Measurements from ENCODE around the gene ZNF121. TPM values are rescaled to one million over a fixed set of nuclear protein-coding genes. Genes with fewer than 3 reads are reported as not detected.
"Not testable (repeated sequence)": the region's sequence is repeated elsewhere in the genome, so short reads cannot be mapped to it uniquely, and the experiment has no call there.

The ZNF121 gene
- total RNA-seq, 1 donor from 2014 or later: 25.1 TPM

DNA sequence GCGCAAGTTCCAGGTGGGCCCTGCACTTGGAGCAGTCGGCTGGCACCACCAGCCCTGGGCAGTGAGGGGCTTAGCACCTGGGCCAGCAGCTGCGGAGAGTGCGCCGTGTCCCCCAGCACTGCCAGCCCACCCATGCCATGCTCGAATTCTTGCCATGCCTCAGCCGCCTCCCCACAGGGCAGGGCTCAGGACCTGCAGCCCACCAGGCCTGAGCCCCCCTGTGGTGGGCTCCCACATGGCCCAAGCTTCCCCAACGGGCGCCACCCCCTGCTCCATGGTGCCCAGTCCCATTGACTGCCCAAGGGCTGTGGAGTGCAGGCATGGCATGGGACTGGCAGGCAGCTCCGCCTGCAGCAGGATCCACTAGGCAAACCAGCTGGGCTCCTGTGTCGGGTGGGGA lies 36.4 kb downstream of the ZNF121 start:
- TF ChIP-seq, protein P1, sequence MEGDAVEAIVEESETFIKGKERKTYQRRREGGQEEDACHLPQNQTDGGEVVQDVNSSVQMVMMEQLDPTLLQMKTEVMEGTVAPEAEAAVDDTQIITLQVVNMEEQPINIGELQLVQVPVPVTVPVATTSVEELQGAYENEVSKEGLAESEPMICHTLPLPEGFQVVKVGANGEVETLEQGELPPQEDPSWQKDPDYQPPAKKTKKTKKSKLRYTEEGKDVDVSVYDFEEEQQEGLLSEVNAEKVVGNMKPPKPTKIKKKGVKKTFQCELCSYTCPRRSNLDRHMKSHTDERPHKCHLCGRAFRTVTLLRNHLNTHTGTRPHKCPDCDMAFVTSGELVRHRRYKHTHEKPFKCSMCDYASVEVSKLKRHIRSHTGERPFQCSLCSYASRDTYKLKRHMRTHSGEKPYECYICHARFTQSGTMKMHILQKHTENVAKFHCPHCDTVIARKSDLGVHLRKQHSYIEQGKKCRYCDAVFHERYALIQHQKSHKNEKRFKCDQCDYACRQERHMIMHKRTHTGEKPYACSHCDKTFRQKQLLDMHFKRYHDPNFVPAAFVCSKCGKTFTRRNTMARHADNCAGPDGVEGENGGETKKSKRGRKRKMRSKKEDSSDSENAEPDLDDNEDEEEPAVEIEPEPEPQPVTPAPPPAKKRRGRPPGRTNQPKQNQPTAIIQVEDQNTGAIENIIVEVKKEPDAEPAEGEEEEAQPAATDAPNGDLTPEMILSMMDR (IDR thresholded peaks at IDR 0.05): no peak
- DNase-seq: no peak
- Histone ChIP-seq H3K4me1 (no peaks in the 10 kb centered on the region), H3K9me3 (no peaks in the 10 kb centered on the region), H3K27me3 (no peaks in the 10 kb centered on the region), H3K27ac (no peak overlapping the region), H3K4me3 (no peak overlapping the region), H3K36me3 (no peaks in the 10 kb centered on the region)
- intact Hi-C loops (cut with DNase I): no loop called here
- ATAC-seq: no peak

DNA sequence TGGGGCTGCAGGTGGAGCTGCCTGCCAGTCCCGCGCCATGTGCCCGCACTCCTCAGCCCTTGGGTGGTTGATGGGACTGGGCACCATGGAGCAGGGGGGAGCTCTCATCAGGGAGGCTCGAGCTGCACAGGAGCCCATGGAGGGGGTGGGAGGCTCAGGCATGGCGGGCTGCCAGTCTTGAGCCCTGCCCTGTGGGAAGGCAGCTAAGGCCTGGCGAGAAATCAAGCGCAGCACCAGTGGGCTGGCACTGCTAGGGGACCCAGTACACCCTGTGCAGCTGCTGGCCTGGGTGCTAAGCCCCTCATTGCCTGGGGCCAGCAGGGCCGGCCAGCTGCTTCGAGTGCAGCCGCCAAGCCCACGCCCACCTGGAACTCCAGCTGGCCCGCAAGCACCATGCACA lies 43.0 kb downstream of the ZNF121 start:
- H3K36me3 ChIP-seq; intact Hi-C loops (cut with DNase I); DNase-seq; H3K9me3 ChIP-seq; ATAC-seq; H3K4me1 ChIP-seq; H3K4me3 ChIP-seq; H3K27ac ChIP-seq; H3K27me3 ChIP-seq: not testable (repeated sequence)

DNA sequence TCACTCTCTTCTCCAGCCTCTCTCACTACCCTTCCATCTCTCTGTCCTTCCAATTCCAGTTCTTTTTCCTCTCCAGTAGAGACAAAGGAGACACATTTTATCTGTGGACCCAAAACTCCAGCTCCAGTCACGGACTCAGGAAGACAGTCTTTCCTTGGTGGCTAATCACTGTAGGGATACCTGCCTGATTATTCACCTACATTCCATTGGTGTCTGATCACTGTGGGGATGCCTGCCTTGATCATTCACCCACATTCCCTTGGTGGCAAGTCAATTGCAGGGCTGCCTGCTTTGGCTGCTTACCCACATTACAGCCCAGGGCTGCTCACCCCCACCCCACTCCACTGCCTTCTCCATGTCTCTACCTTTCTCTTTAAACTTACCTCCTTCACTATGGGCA lies 44.4 kb downstream of the ZNF121 start:
- intact Hi-C loops (cut with DNase I); DNase-seq; H3K27me3 ChIP-seq; H3K4me1 ChIP-seq; H3K4me3 ChIP-seq; ATAC-seq; H3K9me3 ChIP-seq; H3K27ac ChIP-seq: not testable (repeated sequence)
- H3K36me3 ChIP-seq: peaks cover 13% of the 10 kb centered on the region

DNA sequence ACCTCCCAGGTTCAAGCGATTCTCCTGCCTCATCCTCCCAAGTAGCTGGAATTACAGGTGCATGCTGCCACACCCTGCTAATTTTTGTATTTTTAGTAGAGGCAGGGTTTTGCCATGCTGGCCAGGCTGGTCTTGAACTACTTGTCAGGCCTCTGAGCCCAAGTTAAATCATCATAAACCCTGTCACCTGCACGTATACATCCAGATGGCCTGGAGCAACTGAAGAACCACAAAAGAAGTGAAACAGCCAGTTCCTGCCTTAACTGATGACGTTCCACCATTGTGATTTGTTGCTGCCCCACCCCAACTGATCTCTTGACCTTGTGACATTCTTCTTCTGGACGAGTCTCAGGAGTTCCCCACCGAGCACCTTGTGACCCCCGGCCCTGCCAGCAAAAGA lies 45.1 kb downstream of the ZNF121 start:
- H3K9me3 ChIP-seq; intact Hi-C loops (cut with DNase I); H3K27me3 ChIP-seq; ATAC-seq; DNase-seq; H3K4me1 ChIP-seq: not testable (repeated sequence)
- peaks cover 20% of the 10 kb centered on the region for H3K36me3 ChIP-seq
- peak overlapping the region; percentile 78 for H3K4me3 ChIP-seq
- peak overlapping the region; percentile 98 for H3K27ac ChIP-seq

DNA sequence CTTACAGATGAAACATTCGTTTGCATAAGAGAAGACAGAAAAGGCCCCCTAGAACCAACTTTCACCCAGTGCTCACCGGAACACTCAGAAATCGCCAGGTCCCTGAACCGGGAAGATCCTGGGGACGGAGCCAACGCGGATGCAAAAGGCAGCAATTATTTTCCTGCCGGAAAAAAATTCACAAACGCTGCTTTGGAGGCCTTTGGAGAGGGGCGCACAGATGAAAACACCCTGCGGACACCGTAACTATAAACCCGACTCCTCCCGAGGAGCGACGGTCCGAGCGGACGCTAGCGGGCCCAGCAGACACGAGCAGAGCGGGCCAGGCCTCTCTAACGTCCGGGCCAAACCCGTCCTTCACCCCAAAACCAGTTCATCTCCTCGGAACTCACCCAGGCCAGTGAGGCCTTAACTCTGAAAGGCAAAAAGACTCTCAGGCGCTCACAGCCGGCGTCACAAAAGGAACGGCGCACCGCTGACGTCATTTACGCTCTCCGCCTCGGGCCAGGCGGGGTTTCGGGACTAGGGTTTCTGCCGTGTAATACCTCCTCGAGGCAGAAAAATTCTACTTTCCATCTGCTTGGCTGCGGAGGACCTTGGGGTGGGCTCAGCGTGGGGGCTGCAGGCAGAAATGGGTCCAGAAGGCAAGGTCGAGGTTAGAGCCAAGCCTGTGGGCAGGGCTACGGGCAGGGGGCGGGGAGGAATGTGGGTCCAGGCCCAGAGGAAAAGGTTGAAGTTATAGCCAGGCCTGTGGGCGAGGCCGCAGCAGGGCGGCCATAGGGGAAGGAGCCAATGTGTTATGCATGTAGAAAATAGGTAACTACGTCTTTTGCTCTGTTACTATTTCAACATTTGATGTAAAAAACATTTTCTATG lies 45.9 kb downstream of the ZNF121 start, which contains the start of gene ZNF426:
Gene ZNF426 (minus strand): TSS at position 463 of the 876 bp plus-strand sequence. CDS start 2,413 bp downstream, outside the sequence.
- intact Hi-C loops (cut with DNase I): no loop called here
- peaks cover 28% of the 10 kb centered on the region for H3K36me3 ChIP-seq
- peaks cover 6% of the 10 kb centered on the region for H3K9me3 ChIP-seq
- H3K27me3 ChIP-seq: no peaks in the 10 kb centered on the region
- DNase-seq (peak; percentile 95), ATAC-seq (peak; percentile 98)
- peaks cover 5% of the 10 kb centered on the region for H3K4me1 ChIP-seq
- peak within 1 kb of the TSS; percentile 78 for H3K4me3 ChIP-seq
- TF ChIP-seq, protein P1 (IDR thresholded peaks at IDR 0.05): no peak
- H3K27ac ChIP-seq: peak within 1 kb of the TSS; percentile 98

DNA sequence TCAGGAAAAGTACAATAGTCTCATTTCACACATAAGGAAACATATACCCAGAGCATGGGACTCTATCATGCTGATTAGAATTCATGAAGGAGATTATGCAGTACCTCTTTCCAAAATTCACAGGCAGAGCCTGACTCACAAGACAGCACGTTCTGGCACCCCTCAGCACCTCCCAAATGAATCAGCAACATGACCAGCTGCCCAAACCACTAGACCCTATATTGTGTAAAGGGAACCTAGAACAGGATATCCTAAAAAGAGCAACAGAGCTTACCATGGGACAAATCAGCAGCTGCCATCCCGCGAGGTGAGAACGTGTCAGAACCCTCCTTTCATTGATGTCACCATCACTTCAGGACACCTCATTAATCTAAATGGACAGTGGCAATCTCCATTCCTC lies 48.4 kb downstream of the ZNF121 start:
- H3K9me3 ChIP-seq: peaks cover 21% of the 10 kb centered on the region

DNA sequence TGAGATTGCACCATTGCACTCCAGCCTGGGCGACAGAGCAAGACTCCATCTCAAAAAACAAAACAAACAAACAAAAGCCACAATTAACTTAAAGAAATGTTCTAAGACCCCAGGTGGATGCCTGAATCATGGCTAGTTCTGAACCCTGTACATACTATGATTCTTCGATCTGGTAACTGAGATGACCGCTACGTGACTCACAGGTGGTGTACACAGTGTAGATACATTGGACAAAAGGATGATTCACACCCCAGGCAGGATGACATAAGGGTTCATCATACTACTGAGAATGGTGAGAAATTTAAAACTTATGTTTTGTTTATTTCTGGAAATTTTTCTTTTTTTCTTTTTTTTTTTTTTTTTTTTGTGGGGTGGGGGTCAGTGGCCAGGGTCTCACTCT lies 52.4 kb downstream of the ZNF121 start:
- H3K36me3 ChIP-seq: peaks cover 82% of the 10 kb centered on the region
- peaks cover 61% of the 10 kb centered on the region for H3K9me3 ChIP-seq
- intact Hi-C loops (cut with DNase I): no loop called here
- no peaks in the 10 kb centered on the region for H3K27me3 ChIP-seq
- DNase-seq (no peak), ATAC-seq (no peak)
- no peak overlapping the region for H3K4me3 ChIP-seq
- TF ChIP-seq, protein P1 (IDR thresholded peaks at IDR 0.05): no peak
- no peak overlapping the region for H3K27ac ChIP-seq
- H3K4me1 ChIP-seq: no peaks in the 10 kb centered on the region

More for the DNA sequence above, 48.4 kb downstream of the ZNF121 start:
- intact Hi-C loops (cut with DNase I): no loop called here
- peaks cover 52% of the 10 kb centered on the region for H3K36me3 ChIP-seq
- DNase-seq: no peak
- no peak overlapping the region for H3K27ac ChIP-seq
- TF ChIP-seq, protein P1 (IDR thresholded peaks at IDR 0.05): no peak
- no peak overlapping the region for H3K4me3 ChIP-seq
- ATAC-seq: no peak
- no peaks in the 10 kb centered on the region for H3K27me3 ChIP-seq
- H3K4me1 ChIP-seq: peaks cover 5% of the 10 kb centered on the region

Data from upper lobe of right lung (tissue), 1 donor.